SK-N-MC (cell line): Measurements from ENCODE around the gene CHN1.

Experiments used
- EZH2 ChIP-seq: fragments of 200-600 bp; sonication (generic); IDR thresholded peaks from one replicate; pipeline ENCODE4 v1.6.1; 2017; ENCODE audit warnings: antibody characterized with exemption
- POLR2AphosphoS5 ChIP-seq: IDR thresholded peaks from 2 replicates; pipeline ENCODE4 v1.6.1; 2012; ENCODE audit warnings: mild to moderate bottlenecking, low read depth, low read length, borderline replicate concordance

GRCh38 chr2:174841936-174842335, 163.2 kb downstream of the CHN1 start:
- no peak for TF ChIP-seq POLR2AphosphoS5
- no peak for TF ChIP-seq EZH2
